OCI-LY7 (cell line): ENCODE data around the gene FAM83D. TPM values are rescaled to one million over a fixed set of nuclear protein-coding genes. Genes with fewer than 3 reads are reported as not detected.

Source experiments
- BruUV-seq: library from RNA; stranded (reverse); fragments of 400-500 nt; replicated peaks from 2 replicates; lab custom pipeline; 2021; lab: Mats Ljungman, UMichigan
- CTCF ChIA-PET: fragments of 300-600 bp; sonication (Branson Sonifier 250); formaldehyde crosslinking; loops from one replicate; lab custom pipeline; 2022; ENCODE audit warnings: antibody characterized with exemption; ENCODE audit not compliant: unreplicated experiment; lab: Charles Lee
- POLR2A ChIA-PET: fragments of 300-600 bp; sonication (Branson Sonifier 250); formaldehyde crosslinking; loops from one replicate; lab custom pipeline; 2022; ENCODE audit warnings: antibody characterized with exemption; lab: Charles Lee
- DNase-seq: peaks from one replicate; pipeline ENCODE4 v3.0.0-alpha.2; 2015; ENCODE audit warnings: low spot score
- H2AFZ ChIP-seq: fragments of 200-600 bp; sonication (generic), shearing (Covaris generic); 2 replicates; pipeline ENCODE4 v1.6.1; 2014; ENCODE audit warnings: mild to moderate bottlenecking, antibody characterized with exemption, low read length, moderate library complexity
- H3K27ac ChIP-seq: fragments of 200-600 bp; sonication (generic); 2 replicates; pipeline ENCODE4 v1.5.1; 2014; ENCODE audit warnings: mixed run types, low read depth, mild to moderate bottlenecking, moderate library complexity, low read length, inconsistent platforms; ENCODE audit not compliant: poor library complexity, severe bottlenecking
- H3K36me3 ChIP-seq: fragments of 200-600 bp; sonication (generic); 2 replicates; pipeline ENCODE4 v1.6.1; 2014; ENCODE audit warnings: mild to moderate bottlenecking, antibody characterized with exemption, low read length, moderate library complexity, mixed read lengths; ENCODE audit not compliant: insufficient read depth
- H3K4me1 ChIP-seq: fragments of 200-600 bp; sonication (generic); 2 replicates; pipeline ENCODE4 v1.5.1; 2014; ENCODE audit warnings: mild to moderate bottlenecking, low read length; ENCODE audit not compliant: insufficient read depth, poor library complexity, severe bottlenecking
- H3K4me2 ChIP-seq: fragments of 200-600 bp; sonication (generic); 2 replicates; pipeline ENCODE4 v1.6.1; 2014; ENCODE audit warnings: mild to moderate bottlenecking, low read length
- H3K4me3 ChIP-seq: fragments of 200-600 bp; sonication (generic); 2 replicates; pipeline ENCODE4 v1.5.1; 2014; ENCODE audit warnings: mild to moderate bottlenecking, low read depth, low read length; ENCODE audit not compliant: poor library complexity, severe bottlenecking
- H3K79me2 ChIP-seq: fragments of 200-600 bp; sonication (generic); 2 replicates; pipeline ENCODE4 v1.6.1; 2016; ENCODE audit warnings: low read depth, mild to moderate bottlenecking, low read length, moderate library complexity, mixed read lengths; ENCODE audit not compliant: insufficient read depth
- H3K9me2 ChIP-seq: fragments of 200-600 bp; sonication (generic); 2 replicates; pipeline ENCODE4 v1.6.1; 2016; ENCODE audit warnings: mild to moderate bottlenecking, low read length, mixed read lengths; ENCODE audit not compliant: insufficient read depth
- H3K9me3 ChIP-seq: fragments of 200-600 bp; sonication (generic); 2 replicates; pipeline ENCODE4 v1.6.1; 2014; ENCODE audit warnings: mild to moderate bottlenecking, mixed run types, low read length, mixed read lengths
- H4K20me1 ChIP-seq: fragments of 200-600 bp; sonication (generic); 2 replicates; pipeline ENCODE4 v1.6.1; 2014; ENCODE audit warnings: mild to moderate bottlenecking, antibody characterized with exemption, low read length, moderate library complexity, mixed read lengths; ENCODE audit not compliant: insufficient read depth
- CTCF ChIP-seq: fragments of 200-600 bp; sonication (generic); conservative IDR thresholded peaks from 2 replicates; pipeline ENCODE4 v1.5.1; 2014; ENCODE audit warnings: mild to moderate bottlenecking, antibody characterized with exemption, low read length, moderate library complexity, mixed read lengths
- EZH2phosphoT487 ChIP-seq: fragments of 200-600 bp; sonication (generic); IDR thresholded peaks from 2 replicates; pipeline ENCODE4 v1.6.1; 2018; ENCODE audit warnings: low read depth, borderline replicate concordance, mild to moderate bottlenecking, mixed run types, antibody characterized with exemption, low read length, moderate library complexity, mixed read lengths
- intact Hi-C: fragments of 100-400 bp; cut with micrococcal nuclease; formaldehyde crosslinking; loops from one replicate; pipeline ENCODE4 v1.10.0; 2022; ENCODE audit not compliant: unreplicated experiment
- total RNA-seq, 2 experiments: library from RNA; depleted of rRNA in 1 of 2; stranded (reverse); fragments of >200 nt in 1 of 2; shearing (Covaris generic) in 1 of 2; gene quantifications; 2 replicates each; pipeline ENCODE4 v1.2.3, GENCODE V29; 2014 to 2022

The FAM83D gene
- total RNA-seq, 2 experiments from 2014 or later = 32.6 to 48.2 TPM

- DNase-seq = peak; percentile 63
- Histone ChIP-seq H3K4me3 (peak overlapping the region; percentile 36), H3K79me2 (peaks cover 60% of the 10 kb centered on the region), H3K4me1 (peaks cover 81% of the 10 kb centered on the region), H3K27ac (peak overlapping the region; percentile 97), H4K20me1 (no peaks in the 10 kb centered on the region), H3K36me3 (no peaks in the 10 kb centered on the region), H3K9me3 (no peaks in the 10 kb centered on the region), H2AFZ (peak overlapping the region; percentile 0; the same call in 1 of the 2 replicates), H3K4me2 (peak overlapping the region; percentile 70), H3K9me2 (no peaks in the 10 kb centered on the region)
- CTCF ChIA-PET = interaction anchor here (0.7 to 3.4 kb wide), 8 partner anchors 8 to 211 kb away, joined by 3 to 34 read pairs (median 4); no protein-coding TSS in a partner anchor
- intact Hi-C loops = no loop called here
- POLR2A ChIA-PET = interaction anchor here (0.7 to 7.5 kb wide), 16 partner anchors 9 to 77 kb away, joined by 3 to 85 read pairs (median 4); partner anchors contain the start of gene PPP1R16B
- BruUV-seq = no TSS peak
- no peak for TF ChIP-seq EZH2phosphoT487
- TF ChIP-seq CTCF = peak; percentile 63
Measured at GRCh38 chr20:38883081-38883980, 42.9 kb upstream of the FAM83D start.

DNA sequence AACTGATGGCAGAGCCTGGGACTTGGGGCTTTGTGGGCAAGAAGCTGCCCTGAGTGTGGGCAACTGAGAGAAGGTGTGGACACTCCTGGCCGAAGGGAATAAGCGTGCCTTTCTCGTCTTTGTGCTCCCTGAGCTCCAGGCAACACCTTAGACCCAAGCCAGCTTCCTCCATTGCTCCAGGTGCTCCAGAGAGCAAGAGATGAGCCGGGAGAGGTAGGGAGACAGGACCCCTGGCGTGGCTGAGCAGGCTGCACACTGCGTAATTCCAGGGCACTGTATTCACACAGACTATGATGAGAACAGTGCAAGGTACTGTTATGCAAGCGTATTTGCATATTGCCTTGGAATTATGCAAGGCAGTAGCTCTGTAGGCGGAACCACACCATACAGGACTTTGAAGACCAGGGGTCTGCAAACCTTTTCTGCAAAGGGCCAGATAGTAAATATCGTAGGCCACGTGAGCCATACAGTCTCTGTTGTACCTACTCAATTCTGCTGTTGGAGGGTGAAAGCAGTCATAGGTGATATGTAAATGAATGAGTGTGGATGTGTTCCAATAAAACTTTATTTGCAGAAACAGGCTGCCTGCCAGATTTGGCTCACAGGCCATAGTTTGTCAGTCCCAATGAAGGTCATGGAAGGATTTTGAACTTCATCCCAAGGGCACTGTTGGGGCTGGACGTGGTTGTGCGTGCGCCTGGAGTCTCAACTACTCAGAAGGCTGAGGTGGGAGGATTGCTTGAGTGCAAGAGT, 42.1 kb upstream of the FAM83D start:
- DNase-seq = peak; percentile 69
- Histone ChIP-seq H2AFZ (peak overlapping the region; percentile 7; the same call in 1 of the 2 replicates), H3K27ac (peak overlapping the region; percentile 97), H3K9me2 (no peaks in the 10 kb centered on the region), H4K20me1 (no peaks in the 10 kb centered on the region), H3K4me2 (peak overlapping the region; percentile 70), H3K4me1 (peaks cover 73% of the 10 kb centered on the region), H3K9me3 (no peaks in the 10 kb centered on the region), H3K79me2 (peaks cover 52% of the 10 kb centered on the region; the same call in 1 of the 2 replicates), H3K4me3 (peak overlapping the region; percentile 36), H3K36me3 (no peaks in the 10 kb centered on the region)
- TF ChIP-seq EZH2phosphoT487 (no peak), CTCF (peak; percentile 9; the same call in 1 of the 2 replicates)
- POLR2A ChIA-PET = interaction anchor here (0.6 to 7.5 kb wide), 14 partner anchors 8 to 78 kb away, joined by 3 to 85 read pairs (median 4); partner anchors contain the start of gene PPP1R16B
- intact Hi-C loops = no loop called here
- BruUV-seq = no TSS peak
- CTCF ChIA-PET = interaction anchor here (0.7 to 3.4 kb wide), 7 partner anchors 8 to 212 kb away, joined by 3 to 34 read pairs (median 4); no protein-coding TSS in a partner anchor
